ENCODE data around the gene ADRA2B.

DNA sequence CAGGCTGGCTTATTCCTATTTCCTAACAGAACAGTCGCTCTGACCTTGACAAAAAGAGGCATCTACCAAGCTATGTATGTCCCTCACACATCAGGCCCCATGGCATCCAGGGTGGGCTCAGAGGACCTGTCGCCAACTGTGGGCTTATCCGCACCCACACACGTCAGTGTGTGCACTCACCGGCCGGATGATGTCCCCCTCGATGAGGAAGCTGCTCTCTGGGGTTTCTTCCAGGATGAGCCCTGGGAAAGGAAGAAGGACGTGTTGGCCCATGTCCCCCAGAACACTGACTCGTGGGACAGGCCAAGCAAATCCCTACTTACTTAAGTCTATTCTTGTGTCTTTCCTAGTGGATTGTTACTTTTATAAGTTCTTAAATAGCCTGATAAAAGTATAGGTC, 18.8 kb upstream of the ADRA2B start:
- TF ChIP-seq, protein P1, sequence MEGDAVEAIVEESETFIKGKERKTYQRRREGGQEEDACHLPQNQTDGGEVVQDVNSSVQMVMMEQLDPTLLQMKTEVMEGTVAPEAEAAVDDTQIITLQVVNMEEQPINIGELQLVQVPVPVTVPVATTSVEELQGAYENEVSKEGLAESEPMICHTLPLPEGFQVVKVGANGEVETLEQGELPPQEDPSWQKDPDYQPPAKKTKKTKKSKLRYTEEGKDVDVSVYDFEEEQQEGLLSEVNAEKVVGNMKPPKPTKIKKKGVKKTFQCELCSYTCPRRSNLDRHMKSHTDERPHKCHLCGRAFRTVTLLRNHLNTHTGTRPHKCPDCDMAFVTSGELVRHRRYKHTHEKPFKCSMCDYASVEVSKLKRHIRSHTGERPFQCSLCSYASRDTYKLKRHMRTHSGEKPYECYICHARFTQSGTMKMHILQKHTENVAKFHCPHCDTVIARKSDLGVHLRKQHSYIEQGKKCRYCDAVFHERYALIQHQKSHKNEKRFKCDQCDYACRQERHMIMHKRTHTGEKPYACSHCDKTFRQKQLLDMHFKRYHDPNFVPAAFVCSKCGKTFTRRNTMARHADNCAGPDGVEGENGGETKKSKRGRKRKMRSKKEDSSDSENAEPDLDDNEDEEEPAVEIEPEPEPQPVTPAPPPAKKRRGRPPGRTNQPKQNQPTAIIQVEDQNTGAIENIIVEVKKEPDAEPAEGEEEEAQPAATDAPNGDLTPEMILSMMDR (IDR thresholded peaks at IDR 0.05), result no peak
- TF ChIP-seq EZH2 (IDR thresholded peaks at IDR 0.05; ENCODE audit: borderline replicate concordance, insufficient read depth, low read depth, low read length, poor library complexity, severe bottlenecking), result no peak
